ENCODE results near the gene FBXO24.

GRCh38 chr7:100606313-100606712 lies 20.2 kb downstream of the FBXO24 start:
- no peak for TF ChIP-seq POLR2A (IDR thresholded peaks at IDR 0.05)
- TF ChIP-seq CTCF (IDR thresholded peaks at IDR 0.05): no peak
- TF ChIP-seq POLR2AphosphoS5 (IDR thresholded peaks at IDR 0.05): no peak
- TF ChIP-seq EP300 (IDR thresholded peaks at IDR 0.05): no peak

Measured in suprapubic skin (tissue), 4 donors.